ENCODE measurements around the gene KIF12. TPM values are rescaled to one million over a fixed set of nuclear protein-coding genes. Genes with fewer than 3 reads are reported as not detected.
"Not testable (repeated sequence)": the region's sequence is repeated elsewhere in the genome, so short reads cannot be mapped to it uniquely, and the experiment has no call there.

The KIF12 gene
- polyA plus RNA-seq, 2 donors: 0.20 to 0.39 TPM

GRCh38 chr9:114088571-114089170, 10.4 kb downstream of the KIF12 start:
- H3K4me1 ChIP-seq (ENCODE audit: control insufficient read depth in 2 of 2, insufficient read depth in 2 of 2, low read length in 1 of 2): no peaks in the 10 kb centered on the region
- H3K27ac ChIP-seq (ENCODE audit: low read depth in 2 of 2, low read length in 1 of 2): no peak overlapping the region
- H3K4me3 ChIP-seq (ENCODE audit: low read depth in 1 of 2, low read length in 2 of 2): no peak overlapping the region
- H3K27me3 ChIP-seq (ENCODE audit: control insufficient read depth in 1 of 2, insufficient read depth in 2 of 2, low read length in 2 of 2): no peaks in the 10 kb centered on the region
- H3K9me3 ChIP-seq (ENCODE audit: control insufficient read depth in 2 of 2, insufficient read depth in 1 of 2, low read depth in 1 of 2, low read length in 1 of 2): no peaks in the 10 kb centered on the region
- no peaks in the 10 kb centered on the region for H3K36me3 ChIP-seq (ENCODE audit: control insufficient read depth in 2 of 2, insufficient read depth in 2 of 2, low read length in 1 of 2)
- 89 to 94% methylated on average over 7 of the region's 7 CpGs for WGBS, 2 donors

- no peak overlapping the region for H3K4me3 ChIP-seq (ENCODE audit: low read depth in 1 of 2, low read length in 2 of 2)
- H3K9me3 ChIP-seq (ENCODE audit: control insufficient read depth in 2 of 2, insufficient read depth in 1 of 2, low read depth in 1 of 2, low read length in 1 of 2): no peaks in the 10 kb centered on the region
- no peaks in the 10 kb centered on the region for H3K4me1 ChIP-seq (ENCODE audit: control insufficient read depth in 2 of 2, insufficient read depth in 2 of 2, low read length in 1 of 2)
- H3K27me3 ChIP-seq (ENCODE audit: control insufficient read depth in 1 of 2, insufficient read depth in 2 of 2, low read length in 2 of 2): no peaks in the 10 kb centered on the region
- H3K36me3 ChIP-seq (ENCODE audit: control insufficient read depth in 2 of 2, insufficient read depth in 2 of 2, low read length in 1 of 2): no peaks in the 10 kb centered on the region
- 66 to 73% methylated on average over 7 of the region's 7 CpGs for WGBS, 2 donors
- no peak overlapping the region for H3K27ac ChIP-seq (ENCODE audit: low read depth in 2 of 2, low read length in 1 of 2)
Measured at GRCh38 chr9:114087721-114088120, 11.4 kb downstream of the KIF12 start.

GRCh38 chr9:114086607-114087006, 12.5 kb downstream of the KIF12 start:
- Histone ChIP-seq H3K4me3 (ENCODE audit: low read depth in 1 of 2, low read length in 2 of 2) (no peak overlapping the region), H3K27me3 (ENCODE audit: control insufficient read depth in 1 of 2, insufficient read depth in 2 of 2, low read length in 2 of 2) (no peaks in the 10 kb centered on the region), H3K4me1 (ENCODE audit: control insufficient read depth in 2 of 2, insufficient read depth in 2 of 2, low read length in 1 of 2) (no peaks in the 10 kb centered on the region), H3K27ac (ENCODE audit: low read depth in 2 of 2, low read length in 1 of 2) (no peak overlapping the region), H3K9me3 (ENCODE audit: control insufficient read depth in 2 of 2, insufficient read depth in 1 of 2, low read depth in 1 of 2, low read length in 1 of 2) (no peaks in the 10 kb centered on the region), H3K36me3 (ENCODE audit: control insufficient read depth in 2 of 2, insufficient read depth in 2 of 2, low read length in 1 of 2) (no peaks in the 10 kb centered on the region)
- WGBS, 2 donors: 89 to 92% methylated on average over 4 of the region's 4 CpGs

- WGBS, 2 donors: 86 to 89% methylated on average over 6 of the region's 6 CpGs
- Histone ChIP-seq H3K36me3 (ENCODE audit: control insufficient read depth in 2 of 2, insufficient read depth in 2 of 2, low read length in 1 of 2) (no peaks in the 10 kb centered on the region), H3K9me3 (ENCODE audit: control insufficient read depth in 2 of 2, insufficient read depth in 1 of 2, low read depth in 1 of 2, low read length in 1 of 2) (no peaks in the 10 kb centered on the region), H3K27me3 (ENCODE audit: control insufficient read depth in 1 of 2, insufficient read depth in 2 of 2, low read length in 2 of 2) (no peaks in the 10 kb centered on the region), H3K4me3 (ENCODE audit: low read depth in 1 of 2, low read length in 2 of 2) (no peak overlapping the region), H3K4me1 (ENCODE audit: control insufficient read depth in 2 of 2, insufficient read depth in 2 of 2, low read length in 1 of 2) (no peaks in the 10 kb centered on the region), H3K27ac (ENCODE audit: low read depth in 2 of 2, low read length in 1 of 2) (no peak overlapping the region)
Measured at GRCh38 chr9:114086009-114086408, 13.1 kb downstream of the KIF12 start.

- H3K9me3 ChIP-seq (ENCODE audit: control insufficient read depth in 2 of 2, insufficient read depth in 1 of 2, low read depth in 1 of 2, low read length in 1 of 2): no peaks in the 10 kb centered on the region
- H3K27me3 ChIP-seq (ENCODE audit: control insufficient read depth in 1 of 2, insufficient read depth in 2 of 2, low read length in 2 of 2): no peaks in the 10 kb centered on the region
- H3K4me1 ChIP-seq (ENCODE audit: control insufficient read depth in 2 of 2, insufficient read depth in 2 of 2, low read length in 1 of 2): no peaks in the 10 kb centered on the region
- no peak overlapping the region for H3K4me3 ChIP-seq (ENCODE audit: low read depth in 1 of 2, low read length in 2 of 2)
- no peaks in the 10 kb centered on the region for H3K36me3 ChIP-seq (ENCODE audit: control insufficient read depth in 2 of 2, insufficient read depth in 2 of 2, low read length in 1 of 2)
- H3K27ac ChIP-seq (ENCODE audit: low read depth in 2 of 2, low read length in 1 of 2): no peak overlapping the region
- WGBS, 2 donors: 93 to 95% methylated on average over 9 of the region's 9 CpGs
Measured at GRCh38 chr9:114085387-114085789, 13.7 kb downstream of the KIF12 start.

- no peak overlapping the region for H3K27ac ChIP-seq (ENCODE audit: low read depth in 2 of 2, low read length in 1 of 2)
- no peaks in the 10 kb centered on the region for H3K36me3 ChIP-seq (ENCODE audit: control insufficient read depth in 2 of 2, insufficient read depth in 2 of 2, low read length in 1 of 2)
- WGBS, 2 donors: 73 to 81% methylated on average over 11 of the region's 11 CpGs
- no peak overlapping the region for H3K4me3 ChIP-seq (ENCODE audit: low read depth in 1 of 2, low read length in 2 of 2)
- no peaks in the 10 kb centered on the region for H3K27me3 ChIP-seq (ENCODE audit: control insufficient read depth in 1 of 2, insufficient read depth in 2 of 2, low read length in 2 of 2)
- no peaks in the 10 kb centered on the region for H3K9me3 ChIP-seq (ENCODE audit: control insufficient read depth in 2 of 2, insufficient read depth in 1 of 2, low read depth in 1 of 2, low read length in 1 of 2)
- H3K4me1 ChIP-seq (ENCODE audit: control insufficient read depth in 2 of 2, insufficient read depth in 2 of 2, low read length in 1 of 2): no peaks in the 10 kb centered on the region
Measured at GRCh38 chr9:114084282-114085073, 14.6 kb downstream of the KIF12 start.

- H3K4me1 ChIP-seq (ENCODE audit: control insufficient read depth in 2 of 2, insufficient read depth in 2 of 2, low read length in 1 of 2): no peaks in the 10 kb centered on the region
- no peaks in the 10 kb centered on the region for H3K27me3 ChIP-seq (ENCODE audit: control insufficient read depth in 1 of 2, insufficient read depth in 2 of 2, low read length in 2 of 2)
- WGBS, 2 donors: 84 to 90% methylated on average over 6 of the region's 6 CpGs
- no peak overlapping the region for H3K27ac ChIP-seq (ENCODE audit: low read depth in 2 of 2, low read length in 1 of 2)
- H3K9me3 ChIP-seq (ENCODE audit: control insufficient read depth in 2 of 2, insufficient read depth in 1 of 2, low read depth in 1 of 2, low read length in 1 of 2): no peaks in the 10 kb centered on the region
- H3K36me3 ChIP-seq (ENCODE audit: control insufficient read depth in 2 of 2, insufficient read depth in 2 of 2, low read length in 1 of 2): no peaks in the 10 kb centered on the region
- no peak overlapping the region for H3K4me3 ChIP-seq (ENCODE audit: low read depth in 1 of 2, low read length in 2 of 2)
Measured at GRCh38 chr9:114083666-114084065, 15.4 kb downstream of the KIF12 start.

GRCh38 chr9:114082763-114083412, 16.2 kb downstream of the KIF12 start:
- H3K4me3 ChIP-seq (ENCODE audit: low read depth in 1 of 2, low read length in 2 of 2); H3K4me1 ChIP-seq (ENCODE audit: control insufficient read depth in 2 of 2, insufficient read depth in 2 of 2, low read length in 1 of 2); H3K36me3 ChIP-seq (ENCODE audit: control insufficient read depth in 2 of 2, insufficient read depth in 2 of 2, low read length in 1 of 2); H3K27ac ChIP-seq (ENCODE audit: low read depth in 2 of 2, low read length in 1 of 2); H3K27me3 ChIP-seq (ENCODE audit: control insufficient read depth in 1 of 2, insufficient read depth in 2 of 2, low read length in 2 of 2); H3K9me3 ChIP-seq (ENCODE audit: control insufficient read depth in 2 of 2, insufficient read depth in 1 of 2, low read depth in 1 of 2, low read length in 1 of 2): not testable (repeated sequence)
- 32 to 38% methylated on average over 13 of the region's 13 CpGs for WGBS, 2 donors

- Histone ChIP-seq H3K36me3 (ENCODE audit: control insufficient read depth in 2 of 2, insufficient read depth in 2 of 2, low read length in 1 of 2) (no peaks in the 10 kb centered on the region), H3K4me3 (ENCODE audit: low read depth in 1 of 2, low read length in 2 of 2) (no peak overlapping the region), H3K27ac (ENCODE audit: low read depth in 2 of 2, low read length in 1 of 2) (no peak overlapping the region), H3K4me1 (ENCODE audit: control insufficient read depth in 2 of 2, insufficient read depth in 2 of 2, low read length in 1 of 2) (peaks cover 0 to 6% of the 10 kb centered on the region in 2 donors), H3K9me3 (ENCODE audit: control insufficient read depth in 2 of 2, insufficient read depth in 1 of 2, low read depth in 1 of 2, low read length in 1 of 2) (no peaks in the 10 kb centered on the region), H3K27me3 (ENCODE audit: control insufficient read depth in 1 of 2, insufficient read depth in 2 of 2, low read length in 2 of 2) (no peaks in the 10 kb centered on the region)
- WGBS, 2 donors: 44 to 48% methylated on average over 10 of the region's 10 CpGs
Measured at GRCh38 chr9:114082017-114082762, 16.9 kb downstream of the KIF12 start.
